ENCODE results near the gene TRIM29.

DNA sequence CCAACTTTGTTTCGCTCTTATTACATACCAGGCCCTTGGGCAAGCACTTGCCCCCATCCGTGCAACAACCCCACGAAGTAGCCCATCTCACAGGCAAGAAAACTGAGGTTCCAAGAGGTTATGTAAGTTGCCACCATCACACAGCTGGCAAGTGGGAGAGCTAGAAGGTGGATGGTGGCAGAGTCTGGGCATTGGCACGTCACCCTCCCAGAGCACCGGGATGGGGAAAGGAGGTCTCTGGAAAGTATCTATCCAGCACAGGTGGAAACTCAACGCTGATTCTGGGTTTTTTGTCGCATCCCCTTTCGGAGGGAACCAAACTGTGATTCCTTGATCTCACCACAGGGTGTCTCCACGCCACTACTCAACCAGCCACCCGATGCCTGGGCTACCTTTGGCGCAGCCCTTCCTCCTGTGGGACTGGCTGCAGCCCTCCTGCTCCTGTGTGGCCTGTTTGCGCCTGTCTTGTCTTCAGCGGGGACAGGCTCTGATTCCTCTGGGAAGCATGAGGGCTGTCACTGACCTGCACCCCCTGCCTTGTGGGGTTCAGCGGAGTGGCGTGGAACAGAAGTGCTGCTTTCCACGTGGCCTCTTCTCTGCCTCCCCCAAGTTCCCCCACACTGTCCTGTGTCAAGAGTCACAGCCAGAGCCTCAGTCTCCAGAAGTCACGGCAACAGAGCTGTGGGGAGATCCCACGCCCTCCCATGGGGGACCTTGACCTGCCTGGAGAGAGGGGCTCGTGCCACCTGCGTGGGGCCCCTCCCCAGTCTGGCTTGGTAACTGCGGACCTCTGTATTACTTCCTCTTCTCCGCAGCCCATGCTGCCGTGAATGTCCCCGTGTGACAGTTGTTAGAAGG, 34.4 kb upstream of the TRIM29 start:
- TF ChIP-seq, protein P1, sequence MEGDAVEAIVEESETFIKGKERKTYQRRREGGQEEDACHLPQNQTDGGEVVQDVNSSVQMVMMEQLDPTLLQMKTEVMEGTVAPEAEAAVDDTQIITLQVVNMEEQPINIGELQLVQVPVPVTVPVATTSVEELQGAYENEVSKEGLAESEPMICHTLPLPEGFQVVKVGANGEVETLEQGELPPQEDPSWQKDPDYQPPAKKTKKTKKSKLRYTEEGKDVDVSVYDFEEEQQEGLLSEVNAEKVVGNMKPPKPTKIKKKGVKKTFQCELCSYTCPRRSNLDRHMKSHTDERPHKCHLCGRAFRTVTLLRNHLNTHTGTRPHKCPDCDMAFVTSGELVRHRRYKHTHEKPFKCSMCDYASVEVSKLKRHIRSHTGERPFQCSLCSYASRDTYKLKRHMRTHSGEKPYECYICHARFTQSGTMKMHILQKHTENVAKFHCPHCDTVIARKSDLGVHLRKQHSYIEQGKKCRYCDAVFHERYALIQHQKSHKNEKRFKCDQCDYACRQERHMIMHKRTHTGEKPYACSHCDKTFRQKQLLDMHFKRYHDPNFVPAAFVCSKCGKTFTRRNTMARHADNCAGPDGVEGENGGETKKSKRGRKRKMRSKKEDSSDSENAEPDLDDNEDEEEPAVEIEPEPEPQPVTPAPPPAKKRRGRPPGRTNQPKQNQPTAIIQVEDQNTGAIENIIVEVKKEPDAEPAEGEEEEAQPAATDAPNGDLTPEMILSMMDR (IDR thresholded peaks at IDR 0.05): peak; percentile 70 to 89 (median 88)
- TF ChIP-seq POLR2AphosphoS5 (IDR thresholded peaks at IDR 0.05; ENCODE audit: insufficient read depth in 1 of 2, low read depth in 1 of 2): no peak
